ENCODE measurements around the gene KHK. TPM values are rescaled to one million over a fixed set of nuclear protein-coding genes. Genes with fewer than 3 reads are reported as not detected.

Gene KHK
- total RNA-seq, 4 donors from 2014 or later: 0.44 to 2.3 (median 1.7) TPM

GRCh38 chr2:27145682-27146081, 59.1 kb downstream of the KHK start:
- DNase-seq: no peak
- intact Hi-C loops (cut with DNase I): no loop called here
- TF ChIP-seq CTCF (IDR thresholded peaks at IDR 0.05) (no peak), POLR2A (IDR thresholded peaks at IDR 0.05) (no peak)
- no peak overlapping the region for H3K4me3 ChIP-seq (replicated peaks in 1 of 3)
- no peaks in the 10 kb centered on the region for H3K4me1 ChIP-seq
- no peaks in the 10 kb centered on the region for H3K9me3 ChIP-seq
- H3K36me3 ChIP-seq: no peaks in the 10 kb centered on the region
- no peak overlapping the region for H3K27ac ChIP-seq
- H3K27me3 ChIP-seq: no peaks in the 10 kb centered on the region
- WGBS, 2 donors: 75 to 88% methylated on average over 2 of the region's 2 CpGs

DNA sequence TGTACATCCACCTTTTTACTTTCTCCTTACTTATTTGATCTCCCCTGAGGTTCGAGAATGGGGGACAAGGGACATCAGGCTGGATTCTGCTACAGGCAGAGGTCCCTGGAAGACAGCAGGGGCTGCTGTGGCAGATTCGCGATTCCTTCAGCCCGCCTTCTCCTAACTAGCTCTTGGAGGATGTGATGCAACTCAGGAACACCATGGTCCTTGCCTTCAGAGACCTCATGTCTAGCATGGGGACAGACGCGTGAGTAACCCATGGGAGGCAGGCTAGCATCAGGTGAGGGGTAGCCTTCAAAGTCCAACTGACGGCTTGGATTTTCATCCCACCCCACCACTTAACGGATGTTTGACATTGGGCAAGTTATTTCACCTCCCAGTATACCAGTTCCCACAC, 61.4 kb downstream of the KHK start:
- no peaks in the 10 kb centered on the region for H3K9me3 ChIP-seq
- H3K4me1 ChIP-seq: no peaks in the 10 kb centered on the region
- 93 to 94% methylated on average over 8 of the region's 8 CpGs for WGBS, 2 donors
- H3K27ac ChIP-seq: no peak overlapping the region
- no peak overlapping the region for H3K4me3 ChIP-seq (replicated peaks in 1 of 3)
- H3K27me3 ChIP-seq: no peaks in the 10 kb centered on the region
- no peaks in the 10 kb centered on the region for H3K36me3 ChIP-seq
- intact Hi-C loops (cut with DNase I): no loop called here
- DNase-seq: no peak
- TF ChIP-seq CTCF (IDR thresholded peaks at IDR 0.05) (no peak), POLR2A (IDR thresholded peaks at IDR 0.05) (no peak)

DNA sequence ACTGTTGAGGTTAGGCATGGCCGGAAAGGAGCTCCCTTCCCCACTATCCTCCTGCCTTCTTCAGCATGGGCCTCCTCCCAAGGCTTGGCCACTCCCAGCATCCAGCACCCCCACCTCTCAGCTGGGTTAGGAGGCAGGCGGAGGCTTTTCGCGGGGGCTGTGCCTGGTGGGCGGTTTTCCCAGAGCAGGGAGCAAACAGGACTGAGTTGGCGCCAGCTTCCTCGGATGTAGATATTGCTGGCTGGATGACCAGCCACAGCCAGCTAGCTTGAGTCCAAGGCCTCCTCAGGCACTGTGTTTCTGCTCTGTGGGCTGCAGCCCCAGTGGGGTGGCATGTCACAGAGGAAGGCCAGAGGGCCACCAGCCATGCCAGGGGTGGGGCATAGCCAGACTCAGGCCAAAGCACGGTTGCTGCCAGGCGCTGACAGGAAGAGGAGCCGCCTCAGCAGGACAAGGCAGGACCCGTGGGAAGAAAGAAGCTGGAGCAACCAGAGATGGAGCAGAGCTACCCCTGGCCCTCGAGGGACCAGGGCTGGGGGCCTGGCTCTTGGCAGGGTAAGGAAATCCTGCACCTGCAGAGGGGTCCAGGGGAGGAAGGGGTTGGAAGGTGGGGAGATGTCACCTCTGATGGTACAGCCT, 62.3 kb downstream of the KHK start, which contains the start of gene TCF23:
TCF23 (plus strand) TSS at position 204 of the 639 bp plus-strand sequence; CDS start at position 334, 130 bp downstream.
- H3K27ac ChIP-seq: no peak within 1 kb of the TSS
- intact Hi-C loops (cut with DNase I): no loop called here
- WGBS, 2 donors: 62 to 70% methylated on average over 12 of the region's 12 CpGs
- no peak for TF ChIP-seq POLR2A (IDR thresholded peaks at IDR 0.05)
- TF ChIP-seq CTCF (IDR thresholded peaks at IDR 0.05): no peak
- H3K4me3 ChIP-seq (replicated peaks in 1 of 3): no peak within 1 kb of the TSS
- no peaks in the 10 kb centered on the region for H3K4me1 ChIP-seq
- no peaks in the 10 kb centered on the region for H3K9me3 ChIP-seq
- H3K36me3 ChIP-seq: no peaks in the 10 kb centered on the region
- DNase-seq: no peak
- H3K27me3 ChIP-seq: no peaks in the 10 kb centered on the region

DNA sequence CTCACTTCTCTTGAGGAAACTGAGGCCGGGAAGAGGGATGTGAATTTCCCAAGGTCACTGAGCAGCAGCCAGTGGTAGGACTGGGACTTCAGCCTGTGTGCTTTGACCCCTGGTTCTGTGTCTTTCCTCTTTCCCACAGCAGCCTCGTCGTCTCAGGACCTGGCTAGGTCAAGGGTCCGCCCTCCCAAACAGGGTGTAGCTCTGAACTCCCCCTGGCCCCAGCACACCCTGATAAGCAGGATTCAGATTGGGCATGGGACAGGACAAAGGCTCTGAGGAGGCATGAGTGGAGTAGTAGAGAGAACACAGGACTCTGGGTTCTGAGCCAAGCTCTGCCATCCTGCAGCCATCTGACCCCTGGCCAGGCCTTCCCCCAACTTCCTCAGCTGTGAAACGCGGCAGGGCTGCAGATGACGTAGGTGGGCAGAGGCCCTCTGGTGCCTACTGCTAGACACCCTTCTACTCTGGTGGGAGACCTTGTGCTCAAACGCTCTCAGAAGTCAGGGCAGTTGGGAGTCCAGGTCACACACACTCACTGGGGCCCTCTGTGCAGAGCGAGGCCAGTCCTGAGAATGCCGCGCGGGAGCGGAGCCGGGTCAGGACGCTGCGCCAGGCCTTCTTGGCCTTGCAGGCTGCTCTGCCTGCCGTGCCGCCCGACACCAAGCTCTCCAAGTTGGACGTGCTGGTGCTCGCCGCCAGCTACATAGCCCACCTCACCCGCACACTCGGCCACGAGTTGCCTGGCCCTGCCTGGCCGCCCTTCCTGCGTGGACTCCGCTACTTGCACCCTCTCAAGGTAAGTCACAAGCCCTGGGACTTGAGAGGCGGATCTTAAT, 63.2 kb downstream of the KHK start:
- no peak for DNase-seq
- no peak for TF ChIP-seq POLR2A (IDR thresholded peaks at IDR 0.05)
- no peak for TF ChIP-seq CTCF (IDR thresholded peaks at IDR 0.05)
- intact Hi-C loops (cut with DNase I): no loop called here

More for the DNA sequence above, 63.2 kb downstream of the KHK start:
- H3K36me3 ChIP-seq: no peaks in the 10 kb centered on the region
- no peaks in the 10 kb centered on the region for H3K9me3 ChIP-seq
- no peak overlapping the region for H3K4me3 ChIP-seq (replicated peaks in 1 of 3)
- H3K4me1 ChIP-seq: no peaks in the 10 kb centered on the region
- no peaks in the 10 kb centered on the region for H3K27me3 ChIP-seq
- WGBS, 2 donors: 79 to 90% methylated on average over 5 to 17 of the region's 29 CpGs
- no peak overlapping the region for H3K27ac ChIP-seq

Other genes starting within 250 kb of the KHK start
- not detected for gene DPYSL5, start 238.6 kb upstream of the KHK start, total RNA-seq
- gene MAPRE3, start 116.1 kb upstream of the KHK start, total RNA-seq: 10 to 100 TPM; 12.9 to 21.2 (median 17.0) TPM
- gene TMEM214, start 53.8 kb upstream of the KHK start, total RNA-seq: 10 to 100 TPM; 43.3 to 93.8 (median 78.9) TPM
- gene AGBL5, start 35.1 kb upstream of the KHK start, total RNA-seq: 10 to 100 TPM; 29.1 to 40.0 (median 31.6) TPM
- gene OST4, start 15.1 kb upstream of the KHK start, total RNA-seq: 100 to 1,000 TPM; 235 to 467 (median 261) TPM
- 10 to 100 TPM; 18.6 to 45.4 (median 29.3) TPM for gene EMILIN1, start 8.2 kb upstream of the KHK start, total RNA-seq
- gene CGREF1, start 32.4 kb downstream of the KHK start, total RNA-seq: 1 to 10 TPM in 2 of 4 donors, not detected in 2; 3.7 to 8.5 TPM
- gene ABHD1, start 37.0 kb downstream of the KHK start, total RNA-seq: 1 to 10 TPM in 1 of 4 donors, under 1 TPM in 3; 0.44 to 1.1 (median 0.76) TPM
- 10 to 100 TPM; 52.4 to 84.0 (median 55.2) TPM for gene PREB, start 47.9 kb downstream of the KHK start, total RNA-seq
- under 1 TPM in 2 of 4 donors, not detected in 2; 0.27 to 0.67 TPM for gene PRR30, start 52.6 kb downstream of the KHK start, total RNA-seq
- gene TCF23, start 62.2 kb downstream of the KHK start, total RNA-seq: under 1 TPM in 1 of 4 donors, not detected in 3; 0.13 TPM
- 100 to 1,000 TPM; 149 to 345 (median 254) TPM for gene ATRAID, start 125.3 kb downstream of the KHK start, total RNA-seq
- 10 to 100 TPM; 10.9 to 34.0 (median 22.0) TPM for gene SLC5A6, start 125.5 kb downstream of the KHK start, total RNA-seq
- 10 to 100 TPM; 16.5 to 31.9 (median 28.2) TPM for gene CAD, start 130.6 kb downstream of the KHK start, total RNA-seq
- gene SLC30A3, start 176.3 kb downstream of the KHK start, total RNA-seq: under 1 TPM; 0.33 to 0.98 (median 0.80) TPM
- 1 to 10 TPM in 2 of 4 donors, under 1 TPM in 1, not detected in 1; 0.33 to 2.1 (median 1.1) TPM for gene DNAJC5G, start 188.7 kb downstream of the KHK start, total RNA-seq
- gene TRIM54, start 195.7 kb downstream of the KHK start, total RNA-seq: 1 to 10 TPM in 1 of 4 donors, under 1 TPM in 2, not detected in 1; 0.22 to 1.6 (median 0.54) TPM
- 1 to 10 TPM; 1.1 to 2.5 (median 2.0) TPM for gene UCN, start 221.7 kb downstream of the KHK start, total RNA-seq
- 100 to 1,000 TPM in 3 of 4 donors, 10 to 100 TPM in 1; 92.9 to 151 (median 116) TPM for gene MPV17, start 236.3 kb downstream of the KHK start, total RNA-seq